ENCODE data around the gene PCDHGA12.
"Not testable (repeated sequence)": the region's sequence is repeated elsewhere in the genome, so short reads cannot be mapped to it uniquely, and the experiment has no call there.

GRCh38 chr5:141407790-141408505, 22.4 kb upstream of the PCDHGA12 start, which contains the start of gene PCDHGB6:
- peak in 3 of 4 experiments; percentile 32 to 59 (median 59) for TF ChIP-seq CTCF (IDR thresholded peaks at IDR 0.05)
- TF ChIP-seq POLR2AphosphoS5 (IDR thresholded peaks at IDR 0.05) = not testable (repeated sequence)

All from prostate gland (tissue), 2 donors.